Adrenal gland (tissue), 12 donors: Measurements from ENCODE around the gene B3GALNT2. TPM values are rescaled to one million over a fixed set of nuclear protein-coding genes. Genes with fewer than 3 reads are reported as not detected.

Experiments
- DNase-seq, 7 donors: peaks; one replicate each; pipeline ENCODE4 v3.0.0-alpha.2; 2019 to 2020
- H3K27ac ChIP-seq, 5 donors: fragments of 200-600 bp; sonication (generic) in 4 of 5; 1 replicate in 3 of 5; 2 replicates in 2 of 5; pipeline versions ENCODE4 v1.5.1 to v1.8.0; 2016 to 2020; ENCODE audit warnings: mild to moderate bottlenecking in 1 of 5
- H3K27me3 ChIP-seq: fragments of 200-600 bp; 2 replicates; pipeline ENCODE4 v1.8.0; 2021
- H3K36me3 ChIP-seq, 2 donors: fragments of 200-600 bp; replicated peaks in 1 of 2; 1 replicate in 1 of 2; 2 replicates in 1 of 2; pipeline versions ENCODE4 v1.5.1 to v1.8.0; 2018 to 2022
- H3K4me1 ChIP-seq, 2 donors: fragments of 200-600 bp; replicated peaks in 1 of 2; 1 replicate in 1 of 2; 2 replicates in 1 of 2; pipeline versions ENCODE4 v1.5.1 to v1.8.0; 2018 to 2021
- H3K4me3 ChIP-seq, 4 donors: fragments of 200-600 bp; sonication (generic) in 3 of 4; one replicate each; pipeline ENCODE4 v1.5.1; 2016 to 2018
- H3K9me3 ChIP-seq, 3 donors: fragments of 200-600 bp; sonication (generic) in 1 of 3; replicated peaks in 1 of 3; 1 replicate in 2 of 3; 2 replicates in 1 of 3; pipeline versions ENCODE4 v1.5.1 to v1.8.0; 2016 to 2021
- CTCF ChIP-seq, 6 experiments: fragments of 450-650 bp in 4 of 6; fragments of 200-600 bp in 2 of 6; sonication (generic) in 1 of 6; IDR thresholded peaks; 1 replicate in 5 of 6; 2 replicates in 1 of 6; pipeline versions ENCODE4 v1.5.1 to v1.8.0; 2016 to 2021; ENCODE audit warnings: antibody characterized with exemption in 6 of 6, mild to moderate bottlenecking in 2 of 6, moderate library complexity in 1 of 6
- POLR2A ChIP-seq, 2 donors: fragments of 450-650 bp; IDR thresholded peaks; one replicate each; pipeline ENCODE4 v1.6.1; 2017; ENCODE audit warnings: antibody characterized with exemption in 2 of 2, mild to moderate bottlenecking in 2 of 2, moderate library complexity in 1 of 2
- WGBS, 4 donors: extraction: QIAGEN DNeasy Blood & Tissue Kit in 2 of 4; methylation state at CpG; one replicate each; pipeline versions ENCODE4 v1.1.5 to v1.1.7; 2013 to 2017; 5-methylcytosine and 5-hydroxymethylcytosine counted together
- intact Hi-C, 2 donors: fragments of 100-400 bp; cut with DNase I; formaldehyde crosslinking; loops; one replicate each; pipeline versions ENCODE4 v1.14.1 to v1.15.0; 2022 to 2023
- polyA plus RNA-seq, 3 donors: library from polyadenylated mRNA; stranded (reverse); fragments of 200-250 nt in 2 of 3; fragments of 350-450 nt in 1 of 3; fragmentation: Illumina TruSeq in 1 of 3; extraction: RNeasy Lipid Tissue Mini Kit (QIAGEN cat#74804) in 1 of 3; gene quantifications; one replicate each; pipeline ENCODE4 v1.2.3, GENCODE V29; 2013 to 2014
- total RNA-seq, 9 donors: library from RNA; depleted of rRNA in 4 of 9; stranded (reverse); fragments of >200 nt in 4 of 9; fragments of 120-200 nt in 1 of 9; fragmentation: NEBNext Ultra II Directional in 1 of 9; extraction: Animal tissue kit (Norgen Biotek cat#: 25700) in 1 of 9; gene quantifications; one replicate each; pipeline versions ENCODE4 v1.1.0 to v1.2.4, GENCODE V29; 2013 to 2023
- donor health status: healthy with polysubstance abuse.
- donor health status: Bipolar disorder and iron deficiency.
- donor health status: DM: yes; HTN: yes; CAD: no.
- donor health status: DM: no; HTN: no; CAD: no.
- donor health status: DM: no; HTN: no; CAD: no.
- donor health status: DM: yes; HTN: yes; CAD: no.

The B3GALNT2 gene
- total and polyA plus RNA-seq, 12 donors, result 2.7 to 66.2 (median 22.9) TPM

DNA sequence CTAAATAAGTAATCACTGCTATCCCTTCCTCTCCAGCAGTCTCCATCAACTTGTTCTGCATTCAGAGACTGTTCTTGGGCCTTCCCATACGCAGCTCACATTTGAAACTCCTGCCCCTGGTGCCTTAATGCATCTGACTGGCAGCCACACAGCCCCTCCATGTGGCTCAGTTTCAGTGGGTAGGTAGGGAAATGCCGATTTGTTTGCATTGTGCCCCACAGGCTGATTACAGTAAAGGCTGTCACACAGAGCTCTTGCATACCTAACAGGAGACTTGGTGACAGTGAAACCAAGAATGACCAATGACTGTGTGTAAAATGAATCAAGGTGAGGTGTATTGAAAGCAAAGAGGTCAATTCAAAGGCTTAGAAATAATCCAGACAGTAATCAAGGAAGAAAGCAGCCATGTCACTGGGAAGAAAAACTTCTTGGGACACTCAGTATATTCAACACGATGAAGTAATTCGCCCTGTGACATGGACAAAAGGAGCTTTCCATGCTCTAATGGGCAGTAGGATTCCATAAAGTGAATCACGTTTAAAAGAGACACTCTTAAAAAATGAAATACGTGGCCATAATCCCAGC lies 12.7 kb upstream of the B3GALNT2 start:
- H3K27me3 ChIP-seq, result no peaks in the 10 kb centered on the region
- intact Hi-C loops, result loop anchor here in 1 of 2 donors (10.0 kb wide), 1 partner anchor 268 kb away; no protein-coding TSS in a partner anchor

DNA sequence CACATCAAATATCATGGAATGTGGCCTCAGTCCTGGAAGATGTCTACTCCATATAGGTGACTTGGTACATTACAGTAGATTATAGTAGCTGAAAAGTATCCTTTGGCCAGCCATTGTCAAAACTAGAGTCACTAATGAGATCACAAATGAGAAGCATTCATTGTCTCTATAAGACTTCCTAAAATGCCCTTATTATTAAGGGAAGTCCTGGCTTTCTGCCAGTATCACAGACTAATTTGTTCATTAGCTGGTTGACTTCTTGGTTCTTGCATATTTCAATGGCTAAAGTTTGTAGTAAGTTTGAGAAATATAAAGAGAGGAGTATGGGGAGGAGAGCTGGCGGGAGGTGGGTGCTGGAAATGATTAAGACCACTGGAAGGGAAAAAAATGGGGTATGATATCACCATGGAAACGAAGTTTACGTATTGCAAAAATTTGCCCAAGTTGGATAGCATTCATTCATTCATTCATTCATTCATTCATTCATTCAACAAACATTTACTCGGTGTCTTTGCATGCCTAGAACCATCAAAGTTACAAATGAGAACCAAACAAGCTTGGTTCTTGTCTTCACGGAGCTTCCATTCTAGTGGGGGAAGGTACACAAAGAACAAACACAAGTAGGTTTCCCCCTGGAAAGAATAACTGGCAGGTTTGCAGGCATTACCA lies 11.7 kb upstream of the B3GALNT2 start:
- H3K27ac ChIP-seq, result no peak overlapping the region
- no peaks in the 10 kb centered on the region for H3K9me3 ChIP-seq
- H3K27me3 ChIP-seq, result no peaks in the 10 kb centered on the region
- WGBS, 4 donors, result 91 to 98% (median 95%) methylated on average over 5 of the region's 5 CpGs
- intact Hi-C loops, result loop anchor here in 1 of 2 donors (10.0 kb wide), 1 partner anchor 269 kb away; no protein-coding TSS in a partner anchor
- no peak overlapping the region for H3K4me3 ChIP-seq
- no peaks in the 10 kb centered on the region for H3K36me3 ChIP-seq
- no peak for DNase-seq
- H3K4me1 ChIP-seq, result no peaks in the 10 kb centered on the region
- TF ChIP-seq POLR2A (IDR thresholded peaks at IDR 0.05) (no peak), CTCF (IDR thresholded peaks at IDR 0.05) (no peak)

More for the DNA sequence above, 12.7 kb upstream of the B3GALNT2 start:
- TF ChIP-seq CTCF (IDR thresholded peaks at IDR 0.05) (no peak), POLR2A (IDR thresholded peaks at IDR 0.05) (no peak)
- H3K9me3 ChIP-seq, result no peaks in the 10 kb centered on the region
- DNase-seq, result no peak
- H3K27ac ChIP-seq, result no peak overlapping the region
- 74 to 83% (median 82%) methylated on average over 6 of the region's 6 CpGs for WGBS, 4 donors
- no peaks in the 10 kb centered on the region for H3K36me3 ChIP-seq
- H3K4me3 ChIP-seq, result no peak overlapping the region
- H3K4me1 ChIP-seq, result no peaks in the 10 kb centered on the region

GRCh38 chr1:235513495-235514366 lies 9.5 kb upstream of the B3GALNT2 start:
- intact Hi-C loops, result loop anchor here (5.0 to 10.0 kb wide), 2 partner anchors 269 to 271 kb away; no protein-coding TSS in a partner anchor
- 35 to 39% (median 37%) methylated on average over 8 of the region's 8 CpGs for WGBS, 4 donors
- Histone ChIP-seq H3K9me3 (no peaks in the 10 kb centered on the region), H3K27me3 (no peaks in the 10 kb centered on the region), H3K36me3 (no peaks in the 10 kb centered on the region), H3K4me1 (no peaks in the 10 kb centered on the region), H3K27ac (no peak overlapping the region), H3K4me3 (no peak overlapping the region)
- no peak for TF ChIP-seq POLR2A (IDR thresholded peaks at IDR 0.05)
- peak; percentile 80 to 99 (median 90) for TF ChIP-seq CTCF (IDR thresholded peaks at IDR 0.05)
- DNase-seq, result peak in 5 of 7 donors; percentile 29 to 67 (median 47)
